Stimulated activated CD4-positive, alpha-beta T cell treated with anti-CD3 and anti-CD28 coated beads, Interleukin-2, amount 100 ng/mL, for 4 hours (primary cell): Measurements from ENCODE around the gene BCL10.

ENCODE experiments used
- DNase-seq: peaks from one replicate; pipeline ENCODE4 v3.0.0-alpha.2; 2020; ENCODE audit warnings: low read depth

The BCL10 gene

GRCh38 chr1:85297855-85298629 is 21.6 kb upstream of the BCL10 start:
- DNase-seq: peak; percentile 69

- no peak for DNase-seq
Observed at GRCh38 chr1:85297538-85297854, 21.1 kb upstream of the BCL10 start.

GRCh38 chr1:85296980-85297379 is 20.5 kb upstream of the BCL10 start:
- DNase-seq: no peak

DNA sequence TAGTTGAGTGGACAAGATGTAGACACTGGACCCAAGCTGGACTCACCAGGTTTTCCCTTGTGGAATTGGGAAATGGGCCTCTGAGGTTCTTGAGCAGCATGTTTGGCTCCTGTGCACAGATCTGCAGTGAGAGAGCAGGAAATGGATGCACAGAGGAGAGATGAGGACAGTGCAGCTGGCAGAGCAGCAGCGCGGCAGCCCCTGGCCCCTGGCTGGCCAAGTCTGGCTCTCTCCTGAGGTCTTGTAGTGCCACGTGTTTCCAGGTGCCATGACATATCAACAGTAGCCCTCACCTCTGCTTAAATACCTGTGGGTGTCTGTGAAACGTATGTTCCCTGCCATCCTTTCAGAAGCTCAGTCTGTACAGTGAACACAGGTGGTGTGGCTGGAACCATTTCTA is 19.2 kb upstream of the BCL10 start:
- no peak for DNase-seq

DNA sequence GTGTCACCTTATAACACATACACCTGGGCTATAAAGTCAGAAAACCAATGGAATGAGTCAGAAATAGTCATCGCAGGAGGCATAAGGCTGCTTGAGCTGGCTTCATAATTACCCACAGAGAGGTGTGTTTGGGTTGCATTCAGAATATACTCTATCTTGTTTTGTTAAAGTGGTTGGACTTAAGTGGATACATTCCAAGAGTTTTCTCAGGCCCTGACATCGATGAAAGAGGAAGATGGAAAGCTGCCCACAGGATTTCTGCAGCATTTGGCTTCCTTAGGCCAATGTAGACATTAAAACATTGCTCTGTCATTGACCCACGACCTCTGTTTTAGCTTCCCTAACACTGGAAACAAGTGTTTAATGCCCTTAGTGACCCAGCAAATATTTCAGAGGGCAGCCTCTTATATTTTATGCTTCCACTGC is 18.6 kb upstream of the BCL10 start:
- DNase-seq: no peak

DNA sequence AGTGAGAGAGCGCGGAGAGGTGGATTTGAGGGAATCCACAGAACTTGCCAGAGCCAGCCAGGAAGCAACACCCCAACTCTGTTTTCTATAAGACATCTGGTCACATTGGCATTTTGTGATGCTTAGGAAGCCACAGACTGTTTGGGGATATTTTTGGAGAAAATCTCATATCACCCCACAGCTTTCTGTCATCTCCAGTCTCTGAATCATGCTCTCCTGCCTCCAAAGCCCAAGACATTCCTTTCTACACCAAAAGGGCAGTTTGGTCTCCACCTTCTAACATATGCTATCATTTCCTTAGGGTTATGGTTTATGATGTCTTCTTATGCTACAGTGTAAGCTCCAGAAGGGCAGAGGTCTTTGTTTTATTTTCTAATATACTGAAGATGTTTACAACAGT is 14.4 kb upstream of the BCL10 start:
- no peak for DNase-seq

- DNase-seq: no peak
Observed at GRCh38 chr1:85289848-85290335, 13.5 kb upstream of the BCL10 start.

GRCh38 chr1:85289207-85289847 is 12.9 kb upstream of the BCL10 start:
- DNase-seq: no peak

DNA sequence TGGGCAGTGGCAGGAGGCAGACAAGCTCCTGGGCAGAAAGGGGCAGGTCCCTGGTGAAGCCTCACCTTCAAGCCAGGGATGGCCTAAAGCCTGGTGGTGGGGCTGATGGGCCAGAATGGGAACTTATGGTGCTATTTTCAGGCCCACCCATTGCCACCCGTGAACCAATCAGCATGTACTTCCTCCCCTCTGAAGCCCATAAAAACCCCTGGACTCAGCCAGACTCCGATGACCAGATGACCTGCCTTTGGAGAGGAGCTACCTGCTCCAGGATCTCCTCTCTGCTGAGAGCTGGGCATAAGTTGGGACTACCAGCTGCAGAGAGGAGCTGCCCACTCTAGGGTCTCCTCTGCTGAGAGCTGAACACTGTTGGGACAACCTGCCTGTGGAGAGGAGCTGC is 7.8 kb upstream of the BCL10 start:
- no peak for DNase-seq

GRCh38 chr1:85283475-85284199 is 7.2 kb upstream of the BCL10 start:
- no peak for DNase-seq

GRCh38 chr1:85282424-85282823 is 6.0 kb upstream of the BCL10 start:
- DNase-seq: no peak

- DNase-seq: no peak
Observed at GRCh38 chr1:85280636-85281035, 4.2 kb upstream of the BCL10 start.

- no peak for DNase-seq
Observed at GRCh38 chr1:85279458-85280080, 3.1 kb upstream of the BCL10 start.

DNA sequence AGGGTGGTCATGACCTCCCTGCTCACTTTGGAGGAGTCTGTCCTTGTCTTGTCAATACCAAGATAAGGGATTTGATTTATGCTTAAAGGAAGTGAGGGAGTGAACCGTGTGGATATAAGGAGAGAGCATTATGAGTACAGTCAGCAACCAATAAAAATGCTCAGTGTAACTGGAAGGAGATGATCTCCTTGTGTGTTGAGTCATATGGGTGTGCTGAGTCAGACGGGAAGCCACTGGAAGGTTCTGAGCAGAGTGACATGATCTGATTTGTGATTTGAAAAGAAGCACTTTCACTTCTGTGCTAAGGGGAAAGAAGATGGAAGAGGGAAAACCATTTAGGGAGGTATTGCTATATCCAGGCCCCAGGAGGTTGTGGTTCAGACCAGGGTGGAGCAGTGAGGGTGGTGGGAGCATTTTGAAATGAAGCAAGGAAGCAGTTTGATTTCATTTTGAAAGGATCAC is 2.5 kb upstream of the BCL10 start:
- DNase-seq: peak; percentile 57

DNA sequence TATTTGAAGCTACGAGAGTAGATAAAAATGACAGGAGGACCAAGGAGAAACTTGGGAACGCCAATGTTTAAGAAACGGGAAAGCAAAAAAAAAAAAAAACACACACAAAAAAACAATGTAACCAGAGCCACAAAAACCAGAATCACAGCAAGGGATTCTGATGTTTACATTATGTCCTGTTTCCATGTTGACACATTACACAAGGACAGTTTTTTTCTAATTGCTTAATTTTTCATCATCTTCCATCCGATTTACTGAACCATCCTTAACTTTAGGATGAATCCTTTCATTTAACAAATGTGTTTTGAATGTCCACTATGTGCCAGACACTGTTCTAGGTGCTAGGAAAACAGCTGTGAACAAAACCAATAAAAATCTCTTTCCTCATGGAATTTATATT is 1.4 kb upstream of the BCL10 start:
- no peak for DNase-seq

DNA sequence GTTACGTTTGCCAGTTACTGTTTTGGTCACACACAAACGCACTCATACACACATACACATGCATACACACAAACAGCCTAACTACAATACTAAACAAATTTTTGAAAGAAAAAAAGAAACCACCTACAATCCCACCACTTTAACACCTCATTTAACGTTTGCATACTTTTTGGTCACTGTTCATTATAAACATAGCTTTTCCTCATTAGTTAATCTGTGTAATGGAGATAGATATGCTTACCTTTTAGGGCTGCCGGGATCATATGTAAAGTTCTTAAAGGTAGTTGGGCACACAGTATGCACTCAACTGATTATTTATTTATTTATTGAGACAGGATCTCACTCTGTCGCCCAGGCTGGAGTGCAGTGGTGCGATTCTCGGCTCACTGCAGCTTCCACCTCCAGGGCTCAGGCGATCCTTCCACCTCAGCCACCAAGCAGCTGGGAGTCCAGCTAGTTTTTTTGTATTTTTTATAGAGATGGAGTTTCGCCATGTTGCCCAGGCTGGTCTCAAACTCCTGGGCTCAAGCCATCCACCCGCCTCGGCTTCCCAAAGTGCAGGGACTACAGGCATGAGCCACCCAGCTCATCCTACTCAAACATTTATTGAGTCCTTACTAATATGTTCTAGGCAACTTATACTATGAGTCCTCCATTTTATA is 677 bp upstream of the BCL10 start:
- DNase-seq: no peak

GRCh38 chr1:85275701-85276214 is 674 bp downstream of the BCL10 start:
- peak; percentile 22 for DNase-seq

DNA sequence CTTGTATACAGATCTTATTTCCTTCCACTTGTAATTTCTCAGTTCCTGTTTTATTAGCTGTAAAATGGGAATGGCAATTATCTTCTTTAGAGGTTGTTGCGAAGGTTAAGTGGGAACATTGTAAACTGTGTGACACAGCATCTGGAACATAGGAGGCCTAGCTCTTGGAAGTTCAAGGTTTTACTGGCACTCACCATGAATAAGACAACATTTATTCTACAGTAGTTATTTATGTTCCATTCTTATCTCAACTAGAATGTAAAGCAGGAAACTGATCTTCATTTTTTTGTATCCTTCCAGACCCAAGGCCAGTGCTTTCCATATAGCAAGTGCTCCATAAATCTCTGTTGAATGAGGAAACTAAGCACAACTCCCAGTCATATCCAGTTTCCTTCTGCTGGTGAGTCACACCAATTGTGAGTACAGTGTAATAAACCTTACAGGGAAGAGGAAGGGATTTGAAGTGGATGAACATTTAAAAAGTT is 1.4 kb downstream of the BCL10 start:
- no peak for DNase-seq

DNA sequence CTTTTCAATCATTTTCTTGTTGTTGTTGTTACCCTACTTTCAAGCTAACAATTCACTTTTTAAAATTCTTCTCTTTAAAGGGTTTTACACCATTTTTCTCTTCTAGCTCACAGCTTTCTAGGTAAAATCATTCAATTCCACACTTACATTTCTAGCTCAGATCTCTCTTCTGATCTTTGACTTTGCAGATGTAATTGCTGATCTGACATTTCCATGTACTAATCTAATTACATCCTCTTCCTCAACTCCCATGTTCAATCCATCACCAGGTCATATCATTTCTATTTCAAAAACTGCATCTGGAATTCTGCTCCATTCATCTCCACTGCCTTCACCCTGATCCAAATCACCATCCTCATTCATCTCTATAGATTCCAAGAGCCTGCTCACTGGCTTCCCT is 3.0 kb downstream of the BCL10 start:
- no peak for DNase-seq

- DNase-seq: no peak
Observed at GRCh38 chr1:85268801-85269585, 7.4 kb downstream of the BCL10 start.

GRCh38 chr1:85267313-85267712 is 9.1 kb downstream of the BCL10 start:
- no peak for DNase-seq
